Inferior parietal cortex (tissue), 1 donor: ENCODE results near the gene APOL6.
"Not testable (repeated sequence)": the region's sequence is repeated elsewhere in the genome, so short reads cannot be mapped to it uniquely, and the experiment has no call there.

Experiments used
- DNase-seq: peaks from one replicate; pipeline ENCODE4 v3.0.0-alpha.2; 2016; ENCODE audit errors: extremely low spot score

Gene APOL6

GRCh38 chr22:35637254-35637653 is 11.0 kb upstream of the APOL6 start:
- DNase-seq: no peak

GRCh38 chr22:35638001-35638400 is 10.2 kb upstream of the APOL6 start:
- DNase-seq: no peak

GRCh38 chr22:35638410-35638809 is 9.8 kb upstream of the APOL6 start:
- no peak for DNase-seq

GRCh38 chr22:35641494-35642120 is 6.6 kb upstream of the APOL6 start:
- no peak for DNase-seq

GRCh38 chr22:35642305-35642741 is 5.9 kb upstream of the APOL6 start:
- no peak for DNase-seq

GRCh38 chr22:35643991-35644390 is 4.3 kb upstream of the APOL6 start:
- no peak for DNase-seq

- DNase-seq: no peak
Measured at GRCh38 chr22:35645646-35646045, 2.6 kb upstream of the APOL6 start.

GRCh38 chr22:35649026-35649553 is 844 bp downstream of the APOL6 start:
- DNase-seq: no peak

- DNase-seq: no peak
Measured at GRCh38 chr22:35649636-35650250, 1.5 kb downstream of the APOL6 start.

- no peak for DNase-seq
Measured at GRCh38 chr22:35651085-35651484, 2.8 kb downstream of the APOL6 start.

- DNase-seq: no peak
Measured at GRCh38 chr22:35653824-35654223, 5.6 kb downstream of the APOL6 start.

GRCh38 chr22:35656284-35656752 is 8.1 kb downstream of the APOL6 start:
- no peak for DNase-seq

- no peak for DNase-seq
Measured at GRCh38 chr22:35657571-35658312, 9.5 kb downstream of the APOL6 start.

GRCh38 chr22:35660291-35661127 is 12.3 kb downstream of the APOL6 start:
- DNase-seq: no peak

GRCh38 chr22:35661464-35661863 is 13.2 kb downstream of the APOL6 start:
- DNase-seq: no peak

GRCh38 chr22:35662914-35663313 is 14.7 kb downstream of the APOL6 start:
- no peak for DNase-seq

- no peak for DNase-seq
Measured at GRCh38 chr22:35663371-35663770, 15.1 kb downstream of the APOL6 start.

GRCh38 chr22:35664955-35665587 is 16.8 kb downstream of the APOL6 start:
- DNase-seq: no peak

- DNase-seq: not testable (repeated sequence)
Measured at GRCh38 chr22:35666699-35667098, 18.5 kb downstream of the APOL6 start.

- no peak for DNase-seq
Measured at GRCh38 chr22:35674335-35674734, 26.1 kb downstream of the APOL6 start.

GRCh38 chr22:35676065-35676464 is 27.8 kb downstream of the APOL6 start:
- DNase-seq: not testable (repeated sequence)
